PC-3 (cell line): ENCODE measurements around the gene EYS. TPM values are rescaled to one million over a fixed set of nuclear protein-coding genes. Genes with fewer than 3 reads are reported as not detected.
A peak's percentile ranks its signal among the peaks of the same experiment; 100 is the strongest.
"Not testable (repeated sequence)": the region's sequence is repeated elsewhere in the genome, so short reads cannot be mapped to it uniquely, and the experiment has no call there.

Experiments used
- ATAC-seq: fragments of 200-7000 bp; cut with Tn5 transposase; 2 replicates; pipeline ENCODE4 v1.9.1; 2020; ENCODE audit warnings: mild to moderate bottlenecking, moderate library complexity
- BruUV-seq: library from RNA; stranded (reverse); fragments of 400-500 nt; replicated peaks from 2 replicates; lab custom pipeline; 2021; lab: Mats Ljungman, UMichigan
- CTCF ChIA-PET: fragments of 300-600 bp; sonication (Branson Sonifier 250); formaldehyde crosslinking; loops from one replicate; lab custom pipeline; 2022; ENCODE audit warnings: antibody characterized with exemption; lab: Charles Lee
- POLR2A ChIA-PET: fragments of 300-600 bp; sonication (Branson Sonifier 250); formaldehyde crosslinking; loops from one replicate; lab custom pipeline; 2022; ENCODE audit warnings: antibody characterized with exemption; ENCODE audit not compliant: unreplicated experiment; lab: Charles Lee
- DNase-seq: peaks from one replicate; pipeline ENCODE4 v3.0.0-alpha.2; 2015
- H2AFZ ChIP-seq: fragments of 300-600 bp; sonication (generic); 2 replicates; pipeline ENCODE4 v1.6.0; 2016; ENCODE audit warnings: antibody characterized with exemption, low read length
- H3F3A ChIP-seq: fragments of 300-600 bp; sonication (generic); one replicate; pipeline ENCODE4 v1.6.0; 2017; ENCODE audit warnings: antibody characterized with exemption, low read length, control low read depth, mild to moderate bottlenecking; ENCODE audit not compliant: unreplicated experiment
- H3K27ac ChIP-seq: fragments of 300-600 bp; sonication (generic); 2 replicates; pipeline ENCODE4 v1.5.1; 2016; ENCODE audit warnings: mild to moderate bottlenecking, low read length
- H3K27me3 ChIP-seq: fragments of 300-600 bp; sonication (generic); 2 replicates; pipeline ENCODE4 v1.6.1; 2016; ENCODE audit warnings: low read length, mixed read lengths
- H3K36me3 ChIP-seq: fragments of 300-600 bp; sonication (generic); 2 replicates; pipeline ENCODE4 v1.6.1; 2016; ENCODE audit warnings: low read depth, mixed run types, low read length, mixed read lengths
- H3K4me1 ChIP-seq: fragments of 300-600 bp; sonication (generic); 2 replicates; pipeline ENCODE4 v1.5.1; 2016; ENCODE audit warnings: low read length; ENCODE audit not compliant: insufficient read depth
- H3K4me2 ChIP-seq: fragments of 300-600 bp; sonication (generic); 2 replicates; pipeline ENCODE4 v1.6.0; 2016; ENCODE audit warnings: low read length
- H3K4me3 ChIP-seq: fragments of 300-600 bp; sonication (generic); 2 replicates; pipeline ENCODE4 v1.5.1; 2016; ENCODE audit warnings: mild to moderate bottlenecking, low read length, mixed read lengths
- H3K79me2 ChIP-seq: fragments of 300-600 bp; sonication (generic); 2 replicates; pipeline ENCODE4 v1.6.1; 2017; ENCODE audit warnings: low read length, mixed read lengths
- H3K9ac ChIP-seq: fragments of 300-600 bp; sonication (generic); 2 replicates; pipeline ENCODE4 v1.6.0; 2016; ENCODE audit warnings: mild to moderate bottlenecking, low read length
- H3K9me2 ChIP-seq: fragments of 300-600 bp; sonication (generic); replicated peaks from 2 replicates; pipeline ENCODE4 v1.6.1; 2016; ENCODE audit warnings: mixed run types, low read length, mixed read lengths
- H3K9me3 ChIP-seq: fragments of 300-600 bp; sonication (generic); 2 replicates; pipeline ENCODE4 v1.6.1; 2016; ENCODE audit warnings: low read length, mixed read lengths
- H4K20me1 ChIP-seq: fragments of 300-600 bp; sonication (generic); 2 replicates; pipeline ENCODE4 v1.6.1; 2016; ENCODE audit warnings: low read length, mixed read lengths
- EZH2 ChIP-seq: fragments of 300-600 bp; sonication (generic); IDR thresholded peaks from one replicate; pipeline ENCODE4 v1.6.1; 2017; ENCODE audit warnings: antibody characterized with exemption, mild to moderate bottlenecking, low read length; ENCODE audit not compliant: unreplicated experiment
- EZH2phosphoT487 ChIP-seq: fragments of 300-600 bp; sonication (generic); IDR thresholded peaks from 2 replicates; pipeline ENCODE4 v1.6.1; 2018; ENCODE audit warnings: mild to moderate bottlenecking, antibody characterized with exemption, low read length, borderline replicate concordance
- intact Hi-C: fragments of 100-400 bp; cut with micrococcal nuclease; formaldehyde crosslinking; loops from 2 replicates; pipeline ENCODE4 v1.9.0; 2023
- total RNA-seq: library from RNA; depleted of rRNA; stranded (reverse); fragments of >200 nt; gene quantifications from 2 replicates; pipeline ENCODE4 v1.2.3, GENCODE V29; 2014
- TF ChIP-seq, protein P1 (sequence below): fragments of 300-600 bp; sonication (generic); conservative IDR thresholded peaks from 2 replicates; pipeline ENCODE4 v1.5.1; 2017; ENCODE audit warnings: antibody characterized with exemption, low read depth, mild to moderate bottlenecking, low read length

EYS gene
- total RNA-seq, 1 experiment from 2014 or later: 0.07 TPM

- ChIA-PET CTCF (no interaction called here), POLR2A (no interaction called here)
- H3K27ac ChIP-seq: no peak overlapping the region
- H4K20me1 ChIP-seq: no peaks in the 10 kb centered on the region
- no peak overlapping the region for H3K9ac ChIP-seq
- no peak for ATAC-seq
- no peaks in the 10 kb centered on the region for H3K9me3 ChIP-seq
- no peak overlapping the region for H3K4me3 ChIP-seq
- H3K9me2 ChIP-seq: no peaks in the 10 kb centered on the region
- BruUV-seq: no TSS peak
- no peaks in the 10 kb centered on the region for H3K36me3 ChIP-seq
- intact Hi-C loops: no loop called here
- no peaks in the 10 kb centered on the region for H3K27me3 ChIP-seq
- H2AFZ ChIP-seq: no peak overlapping the region
- TF ChIP-seq, protein P1, sequence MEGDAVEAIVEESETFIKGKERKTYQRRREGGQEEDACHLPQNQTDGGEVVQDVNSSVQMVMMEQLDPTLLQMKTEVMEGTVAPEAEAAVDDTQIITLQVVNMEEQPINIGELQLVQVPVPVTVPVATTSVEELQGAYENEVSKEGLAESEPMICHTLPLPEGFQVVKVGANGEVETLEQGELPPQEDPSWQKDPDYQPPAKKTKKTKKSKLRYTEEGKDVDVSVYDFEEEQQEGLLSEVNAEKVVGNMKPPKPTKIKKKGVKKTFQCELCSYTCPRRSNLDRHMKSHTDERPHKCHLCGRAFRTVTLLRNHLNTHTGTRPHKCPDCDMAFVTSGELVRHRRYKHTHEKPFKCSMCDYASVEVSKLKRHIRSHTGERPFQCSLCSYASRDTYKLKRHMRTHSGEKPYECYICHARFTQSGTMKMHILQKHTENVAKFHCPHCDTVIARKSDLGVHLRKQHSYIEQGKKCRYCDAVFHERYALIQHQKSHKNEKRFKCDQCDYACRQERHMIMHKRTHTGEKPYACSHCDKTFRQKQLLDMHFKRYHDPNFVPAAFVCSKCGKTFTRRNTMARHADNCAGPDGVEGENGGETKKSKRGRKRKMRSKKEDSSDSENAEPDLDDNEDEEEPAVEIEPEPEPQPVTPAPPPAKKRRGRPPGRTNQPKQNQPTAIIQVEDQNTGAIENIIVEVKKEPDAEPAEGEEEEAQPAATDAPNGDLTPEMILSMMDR: no peak
- TF ChIP-seq EZH2 (no peak), EZH2phosphoT487 (no peak)
- no peak overlapping the region for H3K4me2 ChIP-seq
- H3F3A ChIP-seq: no peaks in the 10 kb centered on the region
- H3K4me1 ChIP-seq: no peaks in the 10 kb centered on the region
- no peaks in the 10 kb centered on the region for H3K79me2 ChIP-seq
- DNase-seq: no peak
Observed at GRCh38 chr6:65570340-65570739, 136.7 kb downstream of the EYS start.

- TF ChIP-seq EZH2phosphoT487 (no peak), EZH2 (no peak)
- TF ChIP-seq, protein P1: no peak
- Histone ChIP-seq H3K4me1 (no peaks in the 10 kb centered on the region), H3K27me3 (no peaks in the 10 kb centered on the region), H3K79me2 (no peaks in the 10 kb centered on the region), H3K36me3 (no peaks in the 10 kb centered on the region), H3K9me3 (no peaks in the 10 kb centered on the region), H4K20me1 (no peaks in the 10 kb centered on the region), H3F3A (no peaks in the 10 kb centered on the region), H3K4me3 (no peak overlapping the region), H2AFZ (no peak overlapping the region), H3K9me2 (no peaks in the 10 kb centered on the region), H3K9ac (no peak overlapping the region), H3K4me2 (0 out of 2 replicates have a peak overlapping the region, but pooled peaks have one; percentile 4), H3K27ac (no peak overlapping the region)
- no TSS peak for BruUV-seq
- intact Hi-C loops: no loop called here
- peak; percentile 45 for DNase-seq
- CTCF ChIA-PET: no interaction called here
- no peak for ATAC-seq
- POLR2A ChIA-PET: no interaction called here
Observed at GRCh38 chr6:65569505-65569904, 137.5 kb downstream of the EYS start.

DNA sequence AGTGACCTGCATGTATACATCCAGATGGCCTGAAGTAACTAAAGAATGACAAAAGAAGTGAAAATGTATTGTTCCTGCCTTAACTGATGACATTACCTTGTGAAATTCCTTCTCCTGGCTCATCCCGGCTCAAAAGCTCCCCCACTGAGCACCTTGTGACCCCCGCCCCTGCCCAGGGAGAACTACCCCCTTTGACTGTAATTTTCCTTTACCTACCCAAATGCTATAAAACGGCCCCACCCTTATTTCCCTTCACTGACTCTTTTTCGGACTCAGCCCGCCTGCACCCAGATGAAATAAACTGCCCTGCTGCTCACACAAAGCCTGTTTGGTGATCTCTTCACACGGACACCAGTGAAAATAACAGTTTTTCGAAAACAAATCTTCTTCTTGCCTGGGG lies 138.0 kb downstream of the EYS start:
- H3K9ac ChIP-seq, CTCF ChIA-PET, POLR2A ChIA-PET, H2AFZ ChIP-seq, H4K20me1 ChIP-seq, DNase-seq, H3F3A ChIP-seq, intact Hi-C loops, H3K27ac ChIP-seq, H3K9me3 ChIP-seq, H3K4me3 ChIP-seq, H3K27me3 ChIP-seq, BruUV-seq, ATAC-seq, H3K36me3 ChIP-seq, H3K79me2 ChIP-seq, H3K9me2 ChIP-seq, H3K4me1 ChIP-seq: not testable (repeated sequence)
- H3K4me2 ChIP-seq: 0 out of 2 replicates have a peak overlapping the region, but pooled peaks have one; percentile 4
